Stomach (tissue), 4 donors: ENCODE measurements around the gene KLHDC9.

Experiments
- EP300 ChIP-seq: sonication (generic); formaldehyde crosslinking; IDR thresholded peaks from one replicate; pipeline ENCODE4 v1.6.1; 2017; ENCODE audit warnings: antibody characterized with exemption
- POLR2A ChIP-seq, 4 donors: fragments of 450-650 bp; IDR thresholded peaks; one replicate each; pipeline ENCODE4 v1.6.1; 2016; ENCODE audit warnings: antibody characterized with exemption in 4 of 4, control low read depth in 2 of 4, mild to moderate bottlenecking in 1 of 4, moderate library complexity in 1 of 4
- POLR2AphosphoS5 ChIP-seq, 3 donors: sonication (generic); formaldehyde crosslinking; IDR thresholded peaks; one replicate each; pipeline ENCODE4 v1.6.1; 2016; ENCODE audit warnings: antibody characterized with exemption in 3 of 3
- TF ChIP-seq, protein P1 (sequence below), 7 experiments: fragments of 450-650 bp in 4 of 7; fragments of 200-600 bp in 3 of 7; sonication (generic) in 3 of 7; IDR thresholded peaks; one replicate each; pipeline ENCODE4 v1.5.1; 2016 to 2019; ENCODE audit warnings: antibody characterized with exemption in 7 of 7, control low read depth in 2 of 7, mild to moderate bottlenecking in 1 of 7

DNA sequence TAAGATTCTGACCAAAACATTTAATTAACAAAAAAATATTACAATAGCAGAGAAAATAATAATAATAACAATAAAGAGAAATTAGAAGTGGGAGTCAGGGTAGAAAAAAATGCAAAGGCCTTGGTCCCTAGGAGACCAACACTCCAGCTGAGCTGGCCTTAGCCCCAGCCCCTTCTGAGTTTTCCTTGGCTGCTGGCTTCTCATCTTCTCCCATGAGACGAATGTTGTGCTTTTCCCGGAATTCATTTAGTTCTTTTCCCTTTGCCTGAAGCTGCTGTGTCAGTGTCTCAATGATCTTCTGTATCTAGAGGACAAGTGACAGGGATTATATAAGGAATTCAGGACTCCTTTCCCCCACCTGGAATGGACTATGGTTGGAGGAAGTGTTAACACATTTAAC is 2.4 kb downstream of the KLHDC9 start:
- TF ChIP-seq POLR2AphosphoS5 (IDR thresholded peaks at IDR 0.05), result no peak
- TF ChIP-seq, protein P1, sequence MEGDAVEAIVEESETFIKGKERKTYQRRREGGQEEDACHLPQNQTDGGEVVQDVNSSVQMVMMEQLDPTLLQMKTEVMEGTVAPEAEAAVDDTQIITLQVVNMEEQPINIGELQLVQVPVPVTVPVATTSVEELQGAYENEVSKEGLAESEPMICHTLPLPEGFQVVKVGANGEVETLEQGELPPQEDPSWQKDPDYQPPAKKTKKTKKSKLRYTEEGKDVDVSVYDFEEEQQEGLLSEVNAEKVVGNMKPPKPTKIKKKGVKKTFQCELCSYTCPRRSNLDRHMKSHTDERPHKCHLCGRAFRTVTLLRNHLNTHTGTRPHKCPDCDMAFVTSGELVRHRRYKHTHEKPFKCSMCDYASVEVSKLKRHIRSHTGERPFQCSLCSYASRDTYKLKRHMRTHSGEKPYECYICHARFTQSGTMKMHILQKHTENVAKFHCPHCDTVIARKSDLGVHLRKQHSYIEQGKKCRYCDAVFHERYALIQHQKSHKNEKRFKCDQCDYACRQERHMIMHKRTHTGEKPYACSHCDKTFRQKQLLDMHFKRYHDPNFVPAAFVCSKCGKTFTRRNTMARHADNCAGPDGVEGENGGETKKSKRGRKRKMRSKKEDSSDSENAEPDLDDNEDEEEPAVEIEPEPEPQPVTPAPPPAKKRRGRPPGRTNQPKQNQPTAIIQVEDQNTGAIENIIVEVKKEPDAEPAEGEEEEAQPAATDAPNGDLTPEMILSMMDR (IDR thresholded peaks at IDR 0.05), result no peak
- no peak for TF ChIP-seq POLR2A (IDR thresholded peaks at IDR 0.05)
- TF ChIP-seq EP300, result no peak
